NCI-H2081 treated with DMSO at 0.1 percent for 48 hours (cell line): ENCODE data around the gene AMDHD1.

Experiments used
- DNase-seq: peaks from one replicate; lab custom pipeline; 2025; lab: John Stamatoyannopoulos, UW

Gene AMDHD1

GRCh38 chr12:95943330-95943842 lies at the start of gene AMDHD1:
Gene AMDHD1, plus strand, starts transcription at chr12:95943331. Its CDS starts 68 bp downstream, at chr12:95943399.
- DNase-seq: no peak

- DNase-seq: no peak
Measured at GRCh38 chr12:95896846-95897245, 46.3 kb upstream of the AMDHD1 start.

- DNase-seq: no peak
Measured at GRCh38 chr12:95898081-95898480, 45.0 kb upstream of the AMDHD1 start.

GRCh38 chr12:95908573-95908972 lies 34.6 kb upstream of the AMDHD1 start:
- no peak for DNase-seq

- no peak for DNase-seq
Measured at GRCh38 chr12:95909871-95910270, 33.3 kb upstream of the AMDHD1 start.

GRCh38 chr12:95918194-95918993 lies 24.7 kb upstream of the AMDHD1 start:
- DNase-seq: peak; percentile 1

GRCh38 chr12:95919110-95919509 lies 24.0 kb upstream of the AMDHD1 start:
- DNase-seq: no peak

- DNase-seq: no peak
Measured at GRCh38 chr12:95922231-95922630, 20.9 kb upstream of the AMDHD1 start.

- DNase-seq: no peak
Measured at GRCh38 chr12:95940514-95940913, 2.6 kb upstream of the AMDHD1 start.

GRCh38 chr12:95942101-95942523 lies 1.0 kb upstream of the AMDHD1 start:
- no peak for DNase-seq

GRCh38 chr12:95942524-95943329 lies 404 bp upstream of the AMDHD1 start, which contains the start of gene CCDC38:
Gene CCDC38, minus strand, starts transcription at chr12:95942614. Its CDS starts 6,105 bp downstream, at chr12:95936509.
- DNase-seq: peak; percentile 56

- no peak for DNase-seq
Measured at GRCh38 chr12:95944108-95944704, 1.1 kb downstream of the AMDHD1 start.

- DNase-seq: no peak
Measured at GRCh38 chr12:95949477-95950206, 6.5 kb downstream of the AMDHD1 start.

- DNase-seq: no peak
Measured at GRCh38 chr12:95951515-95951914, 8.4 kb downstream of the AMDHD1 start.

- DNase-seq: no peak
Measured at GRCh38 chr12:95953000-95953399, 9.9 kb downstream of the AMDHD1 start.

GRCh38 chr12:95955549-95956159 lies 12.5 kb downstream of the AMDHD1 start:
- no peak for DNase-seq

GRCh38 chr12:95956557-95957145 lies 13.5 kb downstream of the AMDHD1 start:
- no peak for DNase-seq

GRCh38 chr12:95959107-95959506 lies 16.0 kb downstream of the AMDHD1 start:
- peak; percentile 2 for DNase-seq

- no peak for DNase-seq
Measured at GRCh38 chr12:95960241-95960640, 17.1 kb downstream of the AMDHD1 start.

- no peak for DNase-seq
Measured at GRCh38 chr12:95962222-95962621, 19.1 kb downstream of the AMDHD1 start.

GRCh38 chr12:95963096-95963495 lies 20.0 kb downstream of the AMDHD1 start:
- DNase-seq: no peak
